Measurements from ENCODE around the gene ANKIB1. TPM values are rescaled to one million over a fixed set of nuclear protein-coding genes. Genes with fewer than 3 reads are reported as not detected.

The ANKIB1 gene
- total and polyA plus RNA-seq, 9 of the 15 experiments (the other 6 are each of a cell fraction or from before 2014, with no cell fraction given): 5.9 to 25.2 (median 16.1) TPM

DNA sequence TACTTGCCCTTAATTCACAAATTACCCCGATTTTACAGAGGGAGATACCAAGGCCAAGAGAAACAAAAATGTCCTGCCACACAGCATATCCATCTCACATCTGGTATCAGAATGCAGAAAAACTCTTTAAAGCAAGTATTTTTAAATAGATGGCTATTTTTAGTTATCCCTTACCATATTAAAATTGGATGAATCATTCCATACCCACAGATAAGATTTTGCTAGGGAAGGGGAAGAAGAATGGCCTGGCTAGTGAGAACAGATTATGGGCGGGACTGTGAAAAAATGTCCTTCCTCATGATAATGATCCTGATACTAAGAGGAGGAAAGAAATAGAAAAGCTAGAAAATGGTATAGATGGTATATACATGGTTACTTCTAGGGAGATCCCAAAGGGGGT lies 121.0 kb downstream of the ANKIB1 start (continued):
- TF ChIP-seq U2AF1 (optimal IDR thresholded peaks at IDR 0.05; ENCODE audit: low read depth, low read length) (no peak), GTF3C2 (IDR thresholded peaks at IDR 0.05; ENCODE audit: borderline replicate concordance, extremely low read depth, insufficient read length) (no peak)

DNA sequence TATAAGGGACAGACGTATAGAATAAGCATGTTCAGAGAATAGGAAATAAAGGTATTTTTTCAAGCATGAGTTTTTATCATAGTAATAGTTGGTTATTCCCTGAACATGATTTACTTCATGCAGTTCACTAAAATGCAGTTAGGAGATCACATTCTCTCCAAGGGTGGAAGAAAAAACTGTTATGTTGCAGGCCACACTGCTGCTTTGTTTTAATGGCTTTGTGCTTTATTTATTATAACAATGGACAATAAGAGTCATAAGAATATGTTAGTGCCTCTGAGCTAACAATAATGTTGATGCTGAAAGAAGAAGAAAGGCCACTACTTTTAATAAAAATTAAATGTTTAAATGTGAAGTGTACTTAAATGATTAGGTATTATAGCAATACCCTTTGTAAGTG lies 123.0 kb downstream of the ANKIB1 start:
- in situ Hi-C loops (cut with MboI): no loop called here
- CTCF ChIA-PET (ENCODE audit: low intra/inter-chr PET ratio): no interaction called here

More for the DNA sequence above, 123.0 kb downstream of the ANKIB1 start:
- Histone ChIP-seq H3K4me2 (ENCODE audit: insufficient read depth, low read length) (no peak overlapping the region), H3K4me3 (no peak overlapping the region), H3K4me1 (replicated peaks in 1 of 2; ENCODE audit: control insufficient read depth in 2 of 2, insufficient read depth in 2 of 2, low read length in 2 of 2) (no peaks in the 10 kb centered on the region), H3K9ac (ENCODE audit: insufficient read depth in 1 of 2, low read depth in 2 of 2, low read length in 2 of 2) (no peak overlapping the region), H3K79me2 (ENCODE audit: control insufficient read depth, insufficient read depth, low read length) (no peaks in the 10 kb centered on the region), H3K27me3 (ENCODE audit: control insufficient read depth in 2 of 2, insufficient read depth in 2 of 2, low read length in 2 of 2) (no peaks in the 10 kb centered on the region), H3K9me1 (ENCODE audit: control insufficient read depth, insufficient read depth, low read length) (no peaks in the 10 kb centered on the region), H2AFZ (ENCODE audit: low read depth, low read length) (no peak overlapping the region), H3K36me3 (ENCODE audit: control insufficient read depth, insufficient read depth, low read length) (peaks cover 14% of the 10 kb centered on the region; the same call in 2 of the 3 replicates), H4K20me1 (replicated peaks; ENCODE audit: control insufficient read depth, insufficient read depth, low read length) (no peaks in the 10 kb centered on the region), H3K9me3 (replicated peaks; ENCODE audit: control insufficient read depth, insufficient read depth, low read depth, low read length) (no peaks in the 10 kb centered on the region), H3K27ac (ENCODE audit: extremely low read depth, low read depth, low read length) (no peak overlapping the region)
- BruUV-seq (replicated peaks): no TSS peak
- POLR2A ChIA-PET: no interaction called here
- ATAC-seq (no peak), FAIRE-seq (no peak), DNase-seq (ENCODE audit: extremely low read depth in 1 of 4, low spot score in 3 of 4) (no peak)
- TF ChIP-seq CBFB (CRISPR knock-in tag; IDR thresholded peaks at IDR 0.05) (no peak), PHB (CRISPR knock-in tag; IDR thresholded peaks at IDR 0.05) (no peak), ZNF134 (CRISPR knock-in tag; conservative IDR thresholded peaks at IDR 0.05) (no peak), SRSF9 (IDR thresholded peaks at IDR 0.05; ENCODE audit: borderline replicate concordance, low read depth, low read length) (no peak), RB1 (IDR thresholded peaks at IDR 0.05; ENCODE audit: low read depth) (no peak), PTBP1 (IDR thresholded peaks at IDR 0.05; ENCODE audit: low read depth, low read length) (no peak), CHD4 (IDR thresholded peaks at IDR 0.05; ENCODE audit: insufficient read depth, insufficient replicate concordance, low read depth, low read length, poor library complexity, severe bottlenecking) (no peak), CREM (IDR thresholded peaks at IDR 0.05; ENCODE audit: low read depth) (no peak), PHF20 (IDR thresholded peaks at IDR 0.05; ENCODE audit: partially characterized antibody) (no peak)
- WGBS (ENCODE audit: insufficient coverage, low coverage, missing lambda C conversion rate): 73% methylated on average over 1 of the region's 1 CpG
- intact Hi-C loops (cut with micrococcal nuclease): no loop called here

Data from K562 (cell line).